GM23248 (cell line): Measurements from ENCODE around the gene NAA25.

Source experiments
- EZH2 ChIP-seq: fragments of 200-600 bp; sonication (generic); IDR thresholded peaks from 2 replicates; pipeline ENCODE4 v1.6.1; 2018; ENCODE audit warnings: antibody characterized with exemption, mild to moderate bottlenecking; ENCODE audit not compliant: insufficient read depth, poor library complexity, severe bottlenecking
- EZH2phosphoT487 ChIP-seq: fragments of 200-600 bp; sonication (generic); IDR thresholded peaks from 2 replicates; pipeline ENCODE4 v1.6.1; 2018; ENCODE audit warnings: antibody characterized with exemption, moderate library complexity, mild to moderate bottlenecking, low read depth; ENCODE audit not compliant: insufficient read depth

DNA sequence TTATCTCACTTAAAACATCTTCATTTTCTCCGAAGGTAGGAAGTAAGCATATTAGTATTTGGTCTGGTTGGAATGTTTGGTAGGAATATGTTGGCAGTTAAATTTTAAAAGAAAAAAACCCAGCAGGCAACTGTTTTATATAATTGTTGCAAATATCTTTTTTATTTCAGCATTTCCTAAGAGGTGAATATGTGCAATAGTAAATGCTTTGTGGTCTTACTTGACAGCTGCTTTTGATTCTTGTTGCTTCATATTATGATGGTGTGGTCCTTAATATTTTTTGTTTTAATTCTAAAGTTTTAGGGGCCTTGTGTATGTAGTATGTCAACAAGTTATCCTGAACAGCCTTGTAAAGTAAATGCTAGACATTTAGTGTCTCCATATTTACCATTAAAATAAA, 23.1 kb upstream of the NAA25 start:
- TF ChIP-seq EZH2: no peak
- TF ChIP-seq EZH2phosphoT487: no peak
